ENCODE measurements around the gene SLC13A3.

GRCh38 chr20:46660487-46660886 lies 9.2 kb upstream of the SLC13A3 start:
- no peak for TF ChIP-seq BHLHE40 (IDR thresholded peaks at IDR 0.05; ENCODE audit: low read depth, low read length)
- no peak for TF ChIP-seq CTCF (conservative IDR thresholded peaks at IDR 0.05; ENCODE audit: low read depth, low read length)
- TF ChIP-seq SMC3 (IDR thresholded peaks at IDR 0.05; ENCODE audit: low read depth, low read length), result no peak
- TF ChIP-seq POLR2A (IDR thresholded peaks at IDR 0.05; ENCODE audit: low read depth, low read length), result no peak
- TF ChIP-seq CEBPB (IDR thresholded peaks at IDR 0.05; ENCODE audit: low read depth, low read length), result no peak
